Progenitor cell of endocrine pancreas (in vitro differentiated cells): Measurements from ENCODE around the gene SOX6. TPM values are rescaled to one million over a fixed set of nuclear protein-coding genes. Genes with fewer than 3 reads are reported as not detected.

ENCODE experiments used
- DNase-seq: peaks from one replicate; pipeline ENCODE4 v3.0.0; 2021; ENCODE audit warnings: low spot score; ENCODE audit not compliant: unreplicated experiment
- H3K27ac Mint-ChIP-seq: 2 replicates; pipeline ENCODE4 v1.8.0; 2021; ENCODE audit warnings: mild to moderate bottlenecking, moderate library complexity, mixed read lengths
- H3K27me3 Mint-ChIP-seq: 2 replicates; pipeline ENCODE4 v1.8.0; 2021; ENCODE audit warnings: mixed read lengths
- H3K36me3 Mint-ChIP-seq: 2 replicates; pipeline ENCODE4 v1.8.0; 2022; ENCODE audit warnings: mixed read lengths; ENCODE audit not compliant: insufficient read depth
- H3K4me1 Mint-ChIP-seq: 2 replicates; pipeline ENCODE4 v1.8.0; 2021; ENCODE audit warnings: low read depth, mixed read lengths
- H3K4me3 Mint-ChIP-seq: 2 replicates; pipeline ENCODE4 v1.8.0; 2021; ENCODE audit warnings: low read depth, mild to moderate bottlenecking, moderate library complexity, mixed read lengths
- H3K9me3 Mint-ChIP-seq: 2 replicates; pipeline ENCODE4 v1.8.0; 2021; ENCODE audit warnings: low read depth, mixed read lengths
- total RNA-seq: library from RNA; stranded (reverse); gene quantifications from 2 replicates; pipeline ENCODE4 v1.2.1, GENCODE V29; 2021
- TF ChIP-seq, protein P1 (sequence below): fragments of 200-600 bp; sonication (generic); IDR thresholded peaks from one replicate; pipeline ENCODE4 v1.5.0; 2021; ENCODE audit warnings: antibody characterized with exemption, mild to moderate bottlenecking; ENCODE audit not compliant: unreplicated experiment

SOX6 gene
- total RNA-seq, 1 donor from 2014 or later = 34.9 TPM

DNA sequence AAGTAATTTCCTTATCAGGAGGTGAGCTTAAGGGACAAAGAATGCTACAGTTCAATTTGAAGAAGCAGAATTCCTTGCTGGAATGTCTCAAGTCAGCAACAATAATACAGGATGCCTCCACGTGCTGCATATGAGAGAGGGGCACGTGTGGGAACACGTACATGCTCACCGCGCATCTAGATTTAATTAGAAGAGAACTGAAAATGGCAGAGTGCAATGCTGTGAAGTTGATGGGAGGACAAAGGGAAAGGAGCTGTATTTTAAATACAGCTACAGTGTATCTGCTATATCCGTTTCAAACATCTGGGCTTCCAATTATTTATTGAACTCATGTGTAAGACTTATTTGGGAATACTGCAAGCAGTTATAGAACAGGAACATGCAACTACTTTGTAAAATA, 328.7 kb downstream of the SOX6 start:
- Mint-ChIP-seq H3K27ac (no peak overlapping the region), H3K4me3 (no peak overlapping the region)

DNA sequence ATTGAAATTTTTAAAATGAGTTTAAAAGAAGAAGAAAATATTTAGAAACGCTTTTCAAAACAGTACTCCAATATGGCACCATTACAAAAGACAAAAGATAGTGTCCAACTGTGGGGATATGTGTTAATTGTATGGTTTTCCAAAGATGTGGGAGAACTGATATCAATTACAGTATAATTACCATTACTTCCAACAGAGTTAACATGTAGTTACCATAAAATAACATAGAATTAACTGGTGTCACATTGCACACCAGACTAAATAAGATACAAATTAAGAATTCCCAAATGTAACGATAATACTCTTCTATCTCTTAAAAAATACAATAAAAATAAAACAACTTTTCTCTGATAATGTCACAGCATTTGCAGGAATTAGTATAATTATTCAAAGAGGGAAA, 329.5 kb downstream of the SOX6 start:
- Mint-ChIP-seq H3K4me3 (no peak overlapping the region), H3K36me3 (no peaks in the 10 kb centered on the region), H3K4me1 (peaks cover 9% of the 10 kb centered on the region), H3K27ac (no peak overlapping the region), H3K27me3 (peaks cover 3% of the 10 kb centered on the region), H3K9me3 (no peaks in the 10 kb centered on the region)
- TF ChIP-seq, protein P1, sequence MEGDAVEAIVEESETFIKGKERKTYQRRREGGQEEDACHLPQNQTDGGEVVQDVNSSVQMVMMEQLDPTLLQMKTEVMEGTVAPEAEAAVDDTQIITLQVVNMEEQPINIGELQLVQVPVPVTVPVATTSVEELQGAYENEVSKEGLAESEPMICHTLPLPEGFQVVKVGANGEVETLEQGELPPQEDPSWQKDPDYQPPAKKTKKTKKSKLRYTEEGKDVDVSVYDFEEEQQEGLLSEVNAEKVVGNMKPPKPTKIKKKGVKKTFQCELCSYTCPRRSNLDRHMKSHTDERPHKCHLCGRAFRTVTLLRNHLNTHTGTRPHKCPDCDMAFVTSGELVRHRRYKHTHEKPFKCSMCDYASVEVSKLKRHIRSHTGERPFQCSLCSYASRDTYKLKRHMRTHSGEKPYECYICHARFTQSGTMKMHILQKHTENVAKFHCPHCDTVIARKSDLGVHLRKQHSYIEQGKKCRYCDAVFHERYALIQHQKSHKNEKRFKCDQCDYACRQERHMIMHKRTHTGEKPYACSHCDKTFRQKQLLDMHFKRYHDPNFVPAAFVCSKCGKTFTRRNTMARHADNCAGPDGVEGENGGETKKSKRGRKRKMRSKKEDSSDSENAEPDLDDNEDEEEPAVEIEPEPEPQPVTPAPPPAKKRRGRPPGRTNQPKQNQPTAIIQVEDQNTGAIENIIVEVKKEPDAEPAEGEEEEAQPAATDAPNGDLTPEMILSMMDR = no peak
- no peak for DNase-seq

More for the DNA sequence above, 328.7 kb downstream of the SOX6 start:
- no peaks in the 10 kb centered on the region for H3K36me3 Mint-ChIP-seq
- H3K4me1 Mint-ChIP-seq = peaks cover 10% of the 10 kb centered on the region
- no peak for DNase-seq
- TF ChIP-seq, protein P1 = no peak
- H3K9me3 Mint-ChIP-seq = no peaks in the 10 kb centered on the region
- H3K27me3 Mint-ChIP-seq = peaks cover 3% of the 10 kb centered on the region

DNA sequence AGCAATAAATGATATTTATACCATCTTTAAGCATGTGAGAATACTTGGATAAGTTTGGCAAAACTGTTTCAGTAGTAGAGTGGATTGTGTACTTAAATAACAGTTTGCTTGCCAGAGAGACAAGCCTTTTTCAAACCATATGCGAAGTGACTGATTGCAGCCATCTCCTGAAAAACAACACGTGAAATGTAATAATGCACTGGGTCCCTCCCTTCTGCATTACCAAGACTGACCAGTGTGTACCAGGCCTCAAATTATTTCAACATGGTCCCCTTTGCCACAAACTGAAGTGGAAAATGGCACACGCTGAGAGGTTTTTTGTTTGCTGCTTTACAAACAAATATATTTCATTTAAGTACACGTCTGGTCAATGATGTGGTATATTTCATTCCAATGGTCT, 337.4 kb downstream of the SOX6 start:
- TF ChIP-seq, protein P1 = no peak
- Mint-ChIP-seq H3K4me3 (no peak overlapping the region), H3K27me3 (peaks cover 8% of the 10 kb centered on the region)

DNA sequence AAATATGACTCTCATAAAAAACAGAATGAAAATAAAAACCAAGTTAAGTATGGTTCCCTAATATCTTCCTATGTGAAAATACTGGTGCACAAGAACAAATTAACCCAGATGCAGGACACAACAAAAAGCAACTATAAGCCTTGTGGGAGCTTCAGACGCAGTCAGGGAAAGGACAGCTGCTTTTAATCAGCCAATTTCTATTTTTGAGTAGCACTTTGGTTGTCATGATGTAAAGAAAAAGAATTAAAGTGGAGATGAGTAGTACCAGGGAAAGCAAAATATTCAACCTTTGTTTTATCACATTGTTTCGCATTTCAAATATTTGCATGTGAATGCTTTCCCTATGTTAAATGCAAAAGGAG, 339.9 kb downstream of the SOX6 start:
- no peak for DNase-seq
- Mint-ChIP-seq H3K27ac (no peak overlapping the region), H3K4me3 (no peak overlapping the region), H3K9me3 (no peaks in the 10 kb centered on the region), H3K27me3 (peaks cover 8% of the 10 kb centered on the region), H3K4me1 (peaks cover 5% of the 10 kb centered on the region), H3K36me3 (peaks cover 2% of the 10 kb centered on the region)
- TF ChIP-seq, protein P1 = no peak

More for the DNA sequence above, 337.4 kb downstream of the SOX6 start:
- peaks cover 2% of the 10 kb centered on the region for H3K36me3 Mint-ChIP-seq
- H3K27ac Mint-ChIP-seq = no peak overlapping the region
- no peak for DNase-seq
- peaks cover 4% of the 10 kb centered on the region for H3K4me1 Mint-ChIP-seq
- H3K9me3 Mint-ChIP-seq = no peaks in the 10 kb centered on the region

DNA sequence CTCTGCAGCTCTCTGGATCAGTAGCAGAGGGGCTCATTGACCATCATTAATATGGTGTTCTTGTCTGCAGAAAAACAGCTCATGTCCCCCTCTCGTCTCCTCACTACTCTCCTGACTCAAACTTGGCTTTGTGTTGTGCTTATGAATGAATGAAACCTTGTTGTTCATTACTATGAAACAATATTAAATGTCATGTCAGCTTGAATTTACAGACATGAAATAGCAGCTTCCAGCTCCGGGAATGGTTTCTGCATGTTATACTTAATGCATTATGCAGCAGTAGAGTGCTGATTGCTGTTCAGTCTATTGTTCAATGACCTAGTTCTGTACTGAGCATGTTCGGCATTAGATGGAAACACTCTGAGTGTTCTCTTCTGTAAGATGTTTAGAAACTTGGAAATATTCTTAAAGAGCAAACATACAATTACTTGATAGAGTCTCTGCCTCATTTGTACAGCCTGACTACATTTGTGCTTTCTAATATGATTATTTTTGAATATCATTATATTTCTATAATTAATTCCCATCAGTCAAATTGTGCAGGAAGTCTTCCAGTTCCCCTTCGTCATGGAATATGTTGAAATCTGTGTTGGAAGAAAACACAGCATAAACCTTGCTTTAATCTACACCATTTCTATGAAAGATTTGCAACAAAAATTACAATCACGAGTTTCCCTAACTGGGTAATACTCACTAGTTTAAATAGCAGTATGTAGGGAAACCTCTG, 340.4 kb downstream of the SOX6 start:
- Mint-ChIP-seq H3K27ac (no peak overlapping the region), H3K9me3 (no peaks in the 10 kb centered on the region), H3K27me3 (peaks cover 8% of the 10 kb centered on the region), H3K36me3 (peaks cover 2% of the 10 kb centered on the region), H3K4me1 (peaks cover 5% of the 10 kb centered on the region), H3K4me3 (no peak overlapping the region)
- TF ChIP-seq, protein P1 = no peak
- no peak for DNase-seq
